ENCODE results near the gene CDHR1. TPM values are rescaled to one million over a fixed set of nuclear protein-coding genes. Genes with fewer than 3 reads are reported as not detected.

The CDHR1 gene
- under 1 TPM in 2 of 4 donors, not detected in 2; 0.17 to 0.22 TPM for total RNA-seq

- TF ChIP-seq, protein P1, sequence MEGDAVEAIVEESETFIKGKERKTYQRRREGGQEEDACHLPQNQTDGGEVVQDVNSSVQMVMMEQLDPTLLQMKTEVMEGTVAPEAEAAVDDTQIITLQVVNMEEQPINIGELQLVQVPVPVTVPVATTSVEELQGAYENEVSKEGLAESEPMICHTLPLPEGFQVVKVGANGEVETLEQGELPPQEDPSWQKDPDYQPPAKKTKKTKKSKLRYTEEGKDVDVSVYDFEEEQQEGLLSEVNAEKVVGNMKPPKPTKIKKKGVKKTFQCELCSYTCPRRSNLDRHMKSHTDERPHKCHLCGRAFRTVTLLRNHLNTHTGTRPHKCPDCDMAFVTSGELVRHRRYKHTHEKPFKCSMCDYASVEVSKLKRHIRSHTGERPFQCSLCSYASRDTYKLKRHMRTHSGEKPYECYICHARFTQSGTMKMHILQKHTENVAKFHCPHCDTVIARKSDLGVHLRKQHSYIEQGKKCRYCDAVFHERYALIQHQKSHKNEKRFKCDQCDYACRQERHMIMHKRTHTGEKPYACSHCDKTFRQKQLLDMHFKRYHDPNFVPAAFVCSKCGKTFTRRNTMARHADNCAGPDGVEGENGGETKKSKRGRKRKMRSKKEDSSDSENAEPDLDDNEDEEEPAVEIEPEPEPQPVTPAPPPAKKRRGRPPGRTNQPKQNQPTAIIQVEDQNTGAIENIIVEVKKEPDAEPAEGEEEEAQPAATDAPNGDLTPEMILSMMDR (IDR thresholded peaks at IDR 0.05; ENCODE audit: low read depth), result no peak
These were observed at the start of gene CDHR1 for GRCh38 chr10:84194424-84195043. TSS of gene CDHR1 (plus strand) at chr10:84194537. CDS start at chr10:84194761, 224 bp downstream.

- TF ChIP-seq, protein P1 (IDR thresholded peaks at IDR 0.05; ENCODE audit: low read depth), result no peak
These were observed 47.0 kb upstream of the CDHR1 start for GRCh38 chr10:84147347-84147746.

DNA sequence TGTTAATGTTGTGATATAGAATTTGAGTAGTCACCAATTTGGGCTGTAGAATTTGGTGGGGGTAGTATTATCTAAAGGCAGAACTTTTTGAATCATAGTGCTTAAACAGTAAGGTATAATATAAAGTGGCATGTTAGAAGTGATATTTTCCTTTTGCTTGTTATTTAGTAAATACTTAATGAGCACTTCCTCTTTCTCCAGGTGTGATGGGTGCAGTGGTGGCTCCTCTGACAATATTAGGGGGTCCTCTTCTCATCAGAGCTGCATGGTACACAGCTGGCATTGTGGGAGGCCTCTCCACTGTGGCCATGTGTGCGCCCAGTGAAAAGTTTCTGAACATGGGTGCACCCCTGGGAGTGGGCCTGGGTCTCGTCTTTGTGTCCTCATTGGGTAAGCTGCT, 44.5 kb upstream of the CDHR1 start:
- TF ChIP-seq, protein P1 (IDR thresholded peaks at IDR 0.05; ENCODE audit: low read depth), result no peak

DNA sequence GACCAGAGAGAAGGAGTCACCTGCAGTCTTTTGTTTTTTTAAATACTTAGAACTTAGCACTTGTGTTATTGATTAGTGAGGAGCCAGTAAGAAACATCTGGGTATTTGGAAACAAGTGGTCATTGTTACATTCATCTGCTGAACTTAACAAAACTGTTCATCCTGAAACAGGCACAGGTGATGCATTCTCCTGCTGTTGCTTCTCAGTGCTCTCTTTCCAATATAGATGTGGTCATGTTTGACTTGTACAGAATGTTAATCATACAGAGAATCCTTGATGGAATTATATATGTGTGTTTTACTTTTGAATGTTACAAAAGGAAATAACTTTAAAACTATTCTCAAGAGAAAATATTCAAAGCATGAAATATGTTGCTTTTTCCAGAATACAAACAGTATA, 41.6 kb upstream of the CDHR1 start:
- TF ChIP-seq, protein P1 (IDR thresholded peaks at IDR 0.05; ENCODE audit: low read depth), result no peak

DNA sequence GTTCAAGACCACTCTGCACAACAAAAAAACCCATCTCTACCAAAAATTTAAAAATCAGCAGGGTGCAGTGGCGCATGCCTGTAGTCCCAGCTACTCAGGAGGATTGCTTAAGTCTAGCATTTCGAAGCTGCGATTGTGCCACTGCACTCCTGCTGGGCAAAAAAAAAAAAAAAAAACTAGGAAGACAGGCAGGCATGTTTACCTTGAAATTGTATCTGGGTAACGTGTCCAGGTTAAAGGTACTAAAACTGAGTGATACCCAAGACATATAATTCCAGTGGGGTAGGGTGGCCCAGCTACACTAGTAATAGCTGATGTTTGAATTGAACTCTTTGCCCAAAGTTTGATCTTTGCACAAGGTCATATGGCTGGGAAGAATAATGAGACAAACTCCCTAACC, 38.8 kb upstream of the CDHR1 start:
- TF ChIP-seq, protein P1 (IDR thresholded peaks at IDR 0.05; ENCODE audit: low read depth), result no peak

DNA sequence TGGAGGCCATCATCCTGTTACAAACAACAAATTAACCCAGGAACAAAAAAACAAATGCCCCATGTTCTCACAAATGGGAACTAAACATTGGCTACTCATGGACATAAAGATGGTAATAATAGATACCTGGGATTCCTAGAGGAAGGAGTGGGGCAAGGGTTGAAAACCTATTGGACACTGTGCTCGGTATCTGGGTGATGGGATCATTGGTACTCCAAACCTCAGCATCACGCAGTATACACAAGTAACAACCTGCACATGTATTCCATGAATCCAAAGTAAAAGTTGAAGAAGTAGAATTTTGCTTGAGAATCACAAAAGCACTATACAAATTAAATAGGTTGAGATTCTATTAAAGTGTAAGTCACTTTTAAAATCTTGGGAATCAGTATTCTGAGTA, 38.3 kb upstream of the CDHR1 start:
- TF ChIP-seq, protein P1 (IDR thresholded peaks at IDR 0.05; ENCODE audit: low read depth), result no peak

DNA sequence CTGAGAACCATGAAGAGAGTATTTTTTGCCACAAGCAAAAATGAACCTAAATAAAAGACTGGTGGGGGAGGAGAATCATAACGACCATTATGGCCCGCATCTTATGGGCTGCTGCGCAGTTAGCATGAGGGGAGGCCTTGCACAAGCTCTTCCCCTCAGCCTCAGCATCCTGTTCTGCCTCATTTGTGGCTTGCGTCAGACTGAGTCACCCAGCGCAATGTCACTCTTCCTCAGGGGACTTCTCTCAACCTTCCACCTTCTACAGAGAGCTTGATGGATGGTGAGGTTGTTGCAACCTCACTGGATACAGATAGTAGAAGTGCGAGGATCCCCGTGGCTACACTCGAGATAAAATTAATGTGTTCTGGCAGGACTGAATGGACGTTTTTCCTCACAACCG, 37.6 kb upstream of the CDHR1 start:
- TF ChIP-seq, protein P1 (IDR thresholded peaks at IDR 0.05; ENCODE audit: low read depth), result no peak

All from subcutaneous adipose tissue (tissue), 4 donors.